ENCODE measurements around the gene CBY2. TPM values are rescaled to one million over a fixed set of nuclear protein-coding genes. Genes with fewer than 3 reads are reported as not detected.

The CBY2 gene
- total RNA-seq, 6 donors from 2014 or later = not detected

- WGBS, 2 donors = 62 to 86% methylated on average over 3 to 5 of the region's 5 CpGs
- Histone ChIP-seq H3K27ac (no peak overlapping the region), H3K4me3 (no peak overlapping the region), H3K4me1 (no peaks in the 10 kb centered on the region), H3K36me3 (no peaks in the 10 kb centered on the region), H3K9me3 (no peaks in the 10 kb centered on the region), H3K27me3 (no peaks in the 10 kb centered on the region)
- no peak for DNase-seq
- TF ChIP-seq POLR2AphosphoS5 (IDR thresholded peaks at IDR 0.05) (no peak), EP300 (IDR thresholded peaks at IDR 0.05) (no peak), CTCF (IDR thresholded peaks at IDR 0.05) (no peak), POLR2A (IDR thresholded peaks at IDR 0.05) (no peak)
- no peak for ATAC-seq (ENCODE audit: low FRiP score in 2 of 2)
Observed at GRCh38 chr13:45721203-45721731, 19.1 kb downstream of the CBY2 start.

GRCh38 chr13:45723798-45724197 lies 21.7 kb downstream of the CBY2 start:
- DNase-seq = no peak
- WGBS, 2 donors = 63 to 68% methylated on average over 2 of the region's 2 CpGs
- Histone ChIP-seq H3K27ac (no peak overlapping the region), H3K27me3 (no peaks in the 10 kb centered on the region), H3K4me1 (no peaks in the 10 kb centered on the region), H3K4me3 (no peak overlapping the region), H3K36me3 (no peaks in the 10 kb centered on the region), H3K9me3 (no peaks in the 10 kb centered on the region)
- ATAC-seq (ENCODE audit: low FRiP score in 2 of 2) = no peak
- TF ChIP-seq POLR2A (IDR thresholded peaks at IDR 0.05) (no peak), CTCF (IDR thresholded peaks at IDR 0.05) (no peak), POLR2AphosphoS5 (IDR thresholded peaks at IDR 0.05) (no peak), EP300 (IDR thresholded peaks at IDR 0.05) (no peak)

GRCh38 chr13:45728759-45729158 lies 26.6 kb downstream of the CBY2 start:
- H3K27me3 ChIP-seq = no peaks in the 10 kb centered on the region
- H3K36me3 ChIP-seq = no peaks in the 10 kb centered on the region
- ATAC-seq (ENCODE audit: low FRiP score in 2 of 2) (peak in 1 of 2 donors; percentile 55), DNase-seq (no peak)
- H3K27ac ChIP-seq = no peak overlapping the region
- H3K4me3 ChIP-seq = no peak overlapping the region
- 76% methylated on average over 6 of the region's 6 CpGs for WGBS, 2 donors
- no peaks in the 10 kb centered on the region for H3K4me1 ChIP-seq
- no peak for TF ChIP-seq POLR2AphosphoS5 (IDR thresholded peaks at IDR 0.05)
- no peak for TF ChIP-seq POLR2A (IDR thresholded peaks at IDR 0.05)
- TF ChIP-seq EP300 (IDR thresholded peaks at IDR 0.05) = no peak
- TF ChIP-seq CTCF (IDR thresholded peaks at IDR 0.05) = no peak
- no peaks in the 10 kb centered on the region for H3K9me3 ChIP-seq

- TF ChIP-seq CTCF (IDR thresholded peaks at IDR 0.05) (no peak), POLR2AphosphoS5 (IDR thresholded peaks at IDR 0.05) (no peak), EP300 (IDR thresholded peaks at IDR 0.05) (no peak), POLR2A (IDR thresholded peaks at IDR 0.05) (no peak)
- Histone ChIP-seq H3K4me3 (no peak overlapping the region), H3K27ac (no peak overlapping the region), H3K27me3 (no peaks in the 10 kb centered on the region), H3K9me3 (no peaks in the 10 kb centered on the region), H3K4me1 (no peaks in the 10 kb centered on the region), H3K36me3 (no peaks in the 10 kb centered on the region)
- WGBS, 2 donors = 90 to 94% methylated on average over 3 of the region's 3 CpGs
- ATAC-seq (ENCODE audit: low FRiP score in 2 of 2) (no peak), DNase-seq (no peak)
Observed at GRCh38 chr13:45731455-45731854, 29.3 kb downstream of the CBY2 start.

- DNase-seq = no peak
- Histone ChIP-seq H3K27me3 (no peaks in the 10 kb centered on the region), H3K4me3 (no peak overlapping the region), H3K9me3 (no peaks in the 10 kb centered on the region), H3K4me1 (no peaks in the 10 kb centered on the region), H3K36me3 (no peaks in the 10 kb centered on the region), H3K27ac (no peak overlapping the region)
- ATAC-seq (ENCODE audit: low FRiP score in 2 of 2) = no peak
- no peak for TF ChIP-seq EP300 (IDR thresholded peaks at IDR 0.05)
- TF ChIP-seq CTCF (IDR thresholded peaks at IDR 0.05) = no peak
- no peak for TF ChIP-seq POLR2A (IDR thresholded peaks at IDR 0.05)
- no peak for TF ChIP-seq POLR2AphosphoS5 (IDR thresholded peaks at IDR 0.05)
- WGBS, 2 donors = 56 to 73% methylated on average over 5 of the region's 5 CpGs
Observed at GRCh38 chr13:45732916-45733315, 30.8 kb downstream of the CBY2 start.

Data from upper lobe of left lung (tissue), 6 donors.